Measurements from ENCODE around the gene ACTC1. TPM values are rescaled to one million over a fixed set of nuclear protein-coding genes. Genes with fewer than 3 reads are reported as not detected.

The ACTC1 gene
- polyA plus RNA-seq, 1 donor (not counting 4 experiments of a cell fraction or from before 2014, with no cell fraction given) = not detected

GRCh38 chr15:34773917-34774316 lies 21.4 kb downstream of the ACTC1 start:
- Histone ChIP-seq H3K9me3 (ENCODE audit: control insufficient read depth, low read depth, low read length) (no peaks in the 10 kb centered on the region), H3K9me1 (ENCODE audit: control insufficient read depth, extremely low read depth, insufficient read depth, low read length) (no peaks in the 10 kb centered on the region), H3K27ac (ENCODE audit: control insufficient read depth, insufficient read depth, low read length) (no peak overlapping the region), H3K27me3 (ENCODE audit: control insufficient read depth, extremely low read depth, insufficient read depth, low read length) (peaks cover 4% of the 10 kb centered on the region), H3K36me3 (ENCODE audit: control insufficient read depth in 2 of 2, extremely low read depth in 1 of 2, insufficient read depth in 2 of 2, low read length in 2 of 2) (no peaks in the 10 kb centered on the region), H3K4me3 (ENCODE audit: control insufficient read depth in 2 of 3, extremely low read depth in 1 of 3, insufficient read depth in 2 of 3, low read depth in 1 of 3, low read length in 3 of 3) (no peak overlapping the region), H3K4me1 (ENCODE audit: control insufficient read depth, extremely low read depth, insufficient read depth, low read length) (no peaks in the 10 kb centered on the region), H3K4me2 (ENCODE audit: control insufficient read depth, extremely low read depth, insufficient read depth, low read depth, low read length) (no peak overlapping the region), H4K20me1 (ENCODE audit: control insufficient read depth, extremely low read depth, insufficient read depth, low read length) (no peaks in the 10 kb centered on the region), H2AFZ (ENCODE audit: control insufficient read depth, low read length) (no peak overlapping the region), H3K9ac (ENCODE audit: control insufficient read depth, extremely low read depth, insufficient read depth, low read length) (no peak overlapping the region), H3K79me2 (ENCODE audit: control insufficient read depth, insufficient read depth, low read length) (no peaks in the 10 kb centered on the region)
- dilution Hi-C loops (cut with MboI; ENCODE audit: extremely low pct_ligation_motif_present, low sequenced_read_pairs) = no loop called here
- FAIRE-seq = no peak
- no peak for DNase-seq (ENCODE audit: low read depth, low spot score)
- TF ChIP-seq, protein P1, sequence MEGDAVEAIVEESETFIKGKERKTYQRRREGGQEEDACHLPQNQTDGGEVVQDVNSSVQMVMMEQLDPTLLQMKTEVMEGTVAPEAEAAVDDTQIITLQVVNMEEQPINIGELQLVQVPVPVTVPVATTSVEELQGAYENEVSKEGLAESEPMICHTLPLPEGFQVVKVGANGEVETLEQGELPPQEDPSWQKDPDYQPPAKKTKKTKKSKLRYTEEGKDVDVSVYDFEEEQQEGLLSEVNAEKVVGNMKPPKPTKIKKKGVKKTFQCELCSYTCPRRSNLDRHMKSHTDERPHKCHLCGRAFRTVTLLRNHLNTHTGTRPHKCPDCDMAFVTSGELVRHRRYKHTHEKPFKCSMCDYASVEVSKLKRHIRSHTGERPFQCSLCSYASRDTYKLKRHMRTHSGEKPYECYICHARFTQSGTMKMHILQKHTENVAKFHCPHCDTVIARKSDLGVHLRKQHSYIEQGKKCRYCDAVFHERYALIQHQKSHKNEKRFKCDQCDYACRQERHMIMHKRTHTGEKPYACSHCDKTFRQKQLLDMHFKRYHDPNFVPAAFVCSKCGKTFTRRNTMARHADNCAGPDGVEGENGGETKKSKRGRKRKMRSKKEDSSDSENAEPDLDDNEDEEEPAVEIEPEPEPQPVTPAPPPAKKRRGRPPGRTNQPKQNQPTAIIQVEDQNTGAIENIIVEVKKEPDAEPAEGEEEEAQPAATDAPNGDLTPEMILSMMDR (optimal IDR thresholded peaks at IDR 0.05 in 1 of 3, IDR thresholded peaks at IDR 0.05 in 1 of 3, conservative IDR thresholded peaks at IDR 0.05 in 1 of 3; ENCODE audit: extremely low read depth in 1 of 3, insufficient read depth in 2 of 3, low read length in 3 of 3) = no peak
- TF ChIP-seq EZH2 (IDR thresholded peaks at IDR 0.05; ENCODE audit: low read length) = no peak

- H3K9me1 ChIP-seq (ENCODE audit: control insufficient read depth, extremely low read depth, insufficient read depth, low read length) = no peaks in the 10 kb centered on the region
- H3K9ac ChIP-seq (ENCODE audit: control insufficient read depth, extremely low read depth, insufficient read depth, low read length) = no peak overlapping the region
- H4K20me1 ChIP-seq (ENCODE audit: control insufficient read depth, extremely low read depth, insufficient read depth, low read length) = no peaks in the 10 kb centered on the region
- no peak overlapping the region for H3K27ac ChIP-seq (ENCODE audit: control insufficient read depth, insufficient read depth, low read length)
- peaks cover 4% of the 10 kb centered on the region for H3K27me3 ChIP-seq (ENCODE audit: control insufficient read depth, extremely low read depth, insufficient read depth, low read length)
- TF ChIP-seq, protein P1 (optimal IDR thresholded peaks at IDR 0.05 in 1 of 3, IDR thresholded peaks at IDR 0.05 in 1 of 3, conservative IDR thresholded peaks at IDR 0.05 in 1 of 3; ENCODE audit: extremely low read depth in 1 of 3, insufficient read depth in 2 of 3, low read length in 3 of 3) = no peak
- TF ChIP-seq EZH2 (IDR thresholded peaks at IDR 0.05; ENCODE audit: low read length) = no peak
- no peaks in the 10 kb centered on the region for H3K4me1 ChIP-seq (ENCODE audit: control insufficient read depth, extremely low read depth, insufficient read depth, low read length)
- no peak overlapping the region for H3K4me2 ChIP-seq (ENCODE audit: control insufficient read depth, extremely low read depth, insufficient read depth, low read depth, low read length)
- H3K9me3 ChIP-seq (ENCODE audit: control insufficient read depth, low read depth, low read length) = no peaks in the 10 kb centered on the region
- H3K36me3 ChIP-seq (ENCODE audit: control insufficient read depth in 2 of 2, extremely low read depth in 1 of 2, insufficient read depth in 2 of 2, low read length in 2 of 2) = no peaks in the 10 kb centered on the region
- no peak for DNase-seq (ENCODE audit: low read depth, low spot score)
- no peak overlapping the region for H3K4me3 ChIP-seq (ENCODE audit: control insufficient read depth in 2 of 3, extremely low read depth in 1 of 3, insufficient read depth in 2 of 3, low read depth in 1 of 3, low read length in 3 of 3)
- no peak overlapping the region for H2AFZ ChIP-seq (ENCODE audit: control insufficient read depth, low read length)
- dilution Hi-C loops (cut with MboI; ENCODE audit: extremely low pct_ligation_motif_present, low sequenced_read_pairs) = no loop called here
- FAIRE-seq = no peak
- no peaks in the 10 kb centered on the region for H3K79me2 ChIP-seq (ENCODE audit: control insufficient read depth, insufficient read depth, low read length)
Observed at GRCh38 chr15:34773013-34773412, 22.3 kb downstream of the ACTC1 start.

Measured in keratinocyte (primary cell).